ENCODE results near the gene KLHL6.

GRCh38 chr3:183449791-183450190 is 105.7 kb downstream of the KLHL6 start:
- no peak for TF ChIP-seq CTCF (IDR thresholded peaks at IDR 0.05)
- TF ChIP-seq POLR2AphosphoS5 (IDR thresholded peaks at IDR 0.05): no peak

All from upper lobe of left lung (tissue), 4 donors.